ENCODE data around the gene LRP3. TPM values are rescaled to one million over a fixed set of nuclear protein-coding genes. Genes with fewer than 3 reads are reported as not detected.

Gene LRP3
- total RNA-seq, 1 experiment from 2014 or later, result 20.4 TPM

DNA sequence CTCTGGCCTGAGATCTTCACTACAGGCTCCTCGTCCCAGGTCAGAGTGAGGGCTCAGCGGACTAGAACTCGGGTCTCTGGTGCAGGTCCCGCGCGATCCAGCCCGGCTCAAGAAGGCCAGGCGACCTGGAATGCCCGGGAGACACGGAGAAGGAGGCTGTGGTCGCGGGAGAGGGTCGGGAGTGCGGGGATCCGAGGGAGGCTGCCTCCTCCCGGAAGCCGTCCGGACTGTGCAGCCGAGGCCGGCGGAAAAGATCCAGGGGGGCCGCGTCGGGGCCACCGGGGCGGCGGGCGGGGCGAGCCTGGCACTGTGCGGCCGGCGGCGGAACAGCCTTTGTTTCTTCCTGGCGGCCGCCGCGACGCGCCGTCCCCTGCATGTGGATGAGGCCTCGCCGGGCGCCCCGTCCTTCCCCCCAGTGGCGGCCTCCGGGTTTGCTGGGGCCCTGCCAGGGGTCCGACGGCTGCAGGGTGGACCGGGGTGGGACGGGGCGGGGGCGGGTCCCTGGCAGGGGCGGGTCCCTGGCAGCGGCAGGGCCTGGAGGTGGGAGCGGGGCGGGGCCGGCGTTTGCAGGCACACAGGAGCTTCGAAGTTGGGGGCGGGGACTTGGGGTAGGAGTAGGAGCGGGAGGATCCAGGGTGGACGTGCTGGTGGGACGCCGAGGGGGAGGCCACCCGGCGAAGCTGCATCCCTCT is 32.6 kb downstream of the LRP3 start:
- intact Hi-C loops (cut with micrococcal nuclease), result no loop called here
- ChIA-PET CTCF (no interaction called here), POLR2A (ENCODE audit: unreplicated experiment) (no interaction called here)
- Histone ChIP-seq H3K27ac (ENCODE audit: low read length) (no peak overlapping the region), H4K20me1 (ENCODE audit: low read length) (no peaks in the 10 kb centered on the region), H3K4me3 (ENCODE audit: low read length) (no peak overlapping the region), H3K4me1 (ENCODE audit: insufficient read depth, low read length) (no peaks in the 10 kb centered on the region), H3K27me3 (ENCODE audit: low read length) (peaks cover 24% of the 10 kb centered on the region), H3K4me2 (ENCODE audit: low read length) (0 out of 2 replicates have a peak overlapping the region, but pooled peaks have one; percentile 31), H2AFZ (ENCODE audit: low read length) (no peak overlapping the region), H3K36me3 (ENCODE audit: low read depth, low read length) (no peaks in the 10 kb centered on the region), H3K79me2 (ENCODE audit: low read length) (no peaks in the 10 kb centered on the region), H3K9ac (ENCODE audit: low read length) (no peak overlapping the region), H3K9me3 (ENCODE audit: low read length) (0 out of 2 replicates have a peak, but pooled peaks cover 6% of the 10 kb centered on the region), H3K9me2 (replicated peaks; ENCODE audit: low read length) (no peaks in the 10 kb centered on the region), H3F3A (ENCODE audit: low read length, unreplicated experiment) (no peaks in the 10 kb centered on the region)
- no TSS peak for BruUV-seq (replicated peaks)
- DNase-seq (no peak), ATAC-seq (no peak; the same call in 1 of the 2 replicates)
- TF ChIP-seq, protein P1, sequence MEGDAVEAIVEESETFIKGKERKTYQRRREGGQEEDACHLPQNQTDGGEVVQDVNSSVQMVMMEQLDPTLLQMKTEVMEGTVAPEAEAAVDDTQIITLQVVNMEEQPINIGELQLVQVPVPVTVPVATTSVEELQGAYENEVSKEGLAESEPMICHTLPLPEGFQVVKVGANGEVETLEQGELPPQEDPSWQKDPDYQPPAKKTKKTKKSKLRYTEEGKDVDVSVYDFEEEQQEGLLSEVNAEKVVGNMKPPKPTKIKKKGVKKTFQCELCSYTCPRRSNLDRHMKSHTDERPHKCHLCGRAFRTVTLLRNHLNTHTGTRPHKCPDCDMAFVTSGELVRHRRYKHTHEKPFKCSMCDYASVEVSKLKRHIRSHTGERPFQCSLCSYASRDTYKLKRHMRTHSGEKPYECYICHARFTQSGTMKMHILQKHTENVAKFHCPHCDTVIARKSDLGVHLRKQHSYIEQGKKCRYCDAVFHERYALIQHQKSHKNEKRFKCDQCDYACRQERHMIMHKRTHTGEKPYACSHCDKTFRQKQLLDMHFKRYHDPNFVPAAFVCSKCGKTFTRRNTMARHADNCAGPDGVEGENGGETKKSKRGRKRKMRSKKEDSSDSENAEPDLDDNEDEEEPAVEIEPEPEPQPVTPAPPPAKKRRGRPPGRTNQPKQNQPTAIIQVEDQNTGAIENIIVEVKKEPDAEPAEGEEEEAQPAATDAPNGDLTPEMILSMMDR (conservative IDR thresholded peaks at IDR 0.05; ENCODE audit: low read depth, low read length), result no peak
- TF ChIP-seq EZH2phosphoT487 (IDR thresholded peaks at IDR 0.05; ENCODE audit: borderline replicate concordance, low read length) (no peak), EZH2 (IDR thresholded peaks at IDR 0.05; ENCODE audit: low read length, unreplicated experiment) (no peak)

DNA sequence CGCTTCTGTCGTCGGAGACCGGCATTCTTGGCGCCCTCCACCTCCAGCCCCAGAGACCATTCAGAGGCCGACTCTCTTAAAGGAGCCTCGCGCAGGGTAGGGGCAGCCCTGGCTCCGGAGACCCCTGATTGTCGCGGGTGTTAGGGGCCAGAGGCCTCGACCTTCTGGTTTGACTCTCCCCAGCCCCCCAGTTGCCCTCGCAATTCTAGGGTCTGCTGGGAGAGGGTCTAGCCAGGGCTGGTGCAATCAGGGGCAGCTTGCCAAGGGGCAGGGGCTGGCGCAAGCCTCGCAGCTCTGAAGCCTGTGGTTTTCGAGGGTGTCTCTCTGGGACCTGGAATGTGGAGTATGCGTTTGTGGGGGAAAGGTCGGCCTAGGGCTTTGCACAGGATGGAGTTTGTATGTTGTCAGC is 33.1 kb downstream of the LRP3 start:
- H3K9ac ChIP-seq (ENCODE audit: low read length), result no peak overlapping the region
- TF ChIP-seq, protein P1 (conservative IDR thresholded peaks at IDR 0.05; ENCODE audit: low read depth, low read length), result no peak
- no peak for TF ChIP-seq EZH2phosphoT487 (IDR thresholded peaks at IDR 0.05; ENCODE audit: borderline replicate concordance, low read length)
- TF ChIP-seq EZH2 (IDR thresholded peaks at IDR 0.05; ENCODE audit: low read length, unreplicated experiment), result no peak
- BruUV-seq (replicated peaks), result no TSS peak

DNA sequence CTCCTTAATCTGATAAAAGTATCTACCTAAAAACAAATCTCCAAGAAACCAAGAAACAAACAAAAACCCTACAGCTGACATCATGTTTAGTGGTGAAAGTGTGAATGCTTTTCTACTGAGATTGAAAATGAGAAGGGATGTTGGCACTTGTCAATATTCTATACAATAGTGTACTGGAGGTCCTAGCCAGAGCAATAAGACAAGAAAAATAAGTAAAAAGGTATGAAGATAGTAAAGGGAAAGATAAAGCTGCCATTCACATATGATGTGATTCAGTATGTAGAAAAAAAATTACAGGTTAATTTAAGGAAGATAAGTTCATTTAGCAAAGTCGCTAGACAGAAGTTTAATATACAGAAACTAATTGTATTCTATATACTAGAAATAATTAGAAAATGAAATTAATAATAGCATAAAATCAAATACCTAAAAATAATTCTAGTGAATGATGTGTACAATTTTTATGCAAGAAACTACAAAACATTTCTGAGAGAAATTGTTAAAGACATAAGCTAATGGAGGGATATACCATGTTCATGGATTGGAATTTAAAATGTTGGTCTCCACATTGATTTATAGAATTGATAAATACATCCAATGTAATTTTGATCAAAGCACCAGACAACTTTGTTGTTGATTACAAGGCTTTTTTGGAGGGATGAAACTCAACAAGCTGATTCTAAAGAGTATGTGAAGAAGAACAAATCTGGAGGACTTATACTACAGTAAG is 33.9 kb downstream of the LRP3 start:
- H4K20me1 ChIP-seq (ENCODE audit: low read length), result no peaks in the 10 kb centered on the region
- H2AFZ ChIP-seq (ENCODE audit: low read length), result no peak overlapping the region
- no peak overlapping the region for H3K4me3 ChIP-seq (ENCODE audit: low read length)
- TF ChIP-seq, protein P1 (conservative IDR thresholded peaks at IDR 0.05; ENCODE audit: low read depth, low read length), result no peak
- no peaks in the 10 kb centered on the region for H3K36me3 ChIP-seq (ENCODE audit: low read depth, low read length)
- no peaks in the 10 kb centered on the region for H3F3A ChIP-seq (ENCODE audit: low read length, unreplicated experiment)
- no peak overlapping the region for H3K27ac ChIP-seq (ENCODE audit: low read length)
- no peaks in the 10 kb centered on the region for H3K9me2 ChIP-seq (replicated peaks; ENCODE audit: low read length)
- CTCF ChIA-PET, result no interaction called here
- no peaks in the 10 kb centered on the region for H3K79me2 ChIP-seq (ENCODE audit: low read length)
- no peaks in the 10 kb centered on the region for H3K4me1 ChIP-seq (ENCODE audit: insufficient read depth, low read length)
- BruUV-seq (replicated peaks), result no TSS peak
- no peak for ATAC-seq
- no peak overlapping the region for H3K4me2 ChIP-seq (ENCODE audit: low read length)
- POLR2A ChIA-PET (ENCODE audit: unreplicated experiment), result no interaction called here
- H3K9me3 ChIP-seq (ENCODE audit: low read length), result 0 out of 2 replicates have a peak, but pooled peaks cover 6% of the 10 kb centered on the region
- intact Hi-C loops (cut with micrococcal nuclease), result no loop called here
- no peak overlapping the region for H3K9ac ChIP-seq (ENCODE audit: low read length)
- peaks cover 24% of the 10 kb centered on the region for H3K27me3 ChIP-seq (ENCODE audit: low read length)
- DNase-seq, result no peak

More for the DNA sequence above, 33.1 kb downstream of the LRP3 start:
- Histone ChIP-seq H3K4me2 (ENCODE audit: low read length) (no peak overlapping the region), H3K9me3 (ENCODE audit: low read length) (0 out of 2 replicates have a peak, but pooled peaks cover 6% of the 10 kb centered on the region), H3K27me3 (ENCODE audit: low read length) (peaks cover 24% of the 10 kb centered on the region), H3K27ac (ENCODE audit: low read length) (no peak overlapping the region), H3K9me2 (replicated peaks; ENCODE audit: low read length) (no peaks in the 10 kb centered on the region), H3F3A (ENCODE audit: low read length, unreplicated experiment) (no peaks in the 10 kb centered on the region), H3K36me3 (ENCODE audit: low read depth, low read length) (no peaks in the 10 kb centered on the region), H3K4me3 (ENCODE audit: low read length) (no peak overlapping the region), H3K79me2 (ENCODE audit: low read length) (no peaks in the 10 kb centered on the region), H2AFZ (ENCODE audit: low read length) (no peak overlapping the region), H3K4me1 (ENCODE audit: insufficient read depth, low read length) (no peaks in the 10 kb centered on the region), H4K20me1 (ENCODE audit: low read length) (no peaks in the 10 kb centered on the region)
- ChIA-PET CTCF (no interaction called here), POLR2A (ENCODE audit: unreplicated experiment) (no interaction called here)
- ATAC-seq (no peak), DNase-seq (no peak)
- intact Hi-C loops (cut with micrococcal nuclease), result no loop called here
